H1 (cell line): ENCODE data around the gene ILKAP.

Source experiments
- CBX8 ChIP-seq: fragments of 300-800, 300-1000 bp; sonication (generic); IDR thresholded peaks from 2 replicates; pipeline ENCODE4 v1.7.1; 2016; ENCODE audit warnings: low read depth, low read length, borderline replicate concordance
- CHD1 ChIP-seq: IDR thresholded peaks from 2 replicates; pipeline ENCODE4 v1.6.1; 2012; ENCODE audit warnings: low read depth, low read length, improper control_type of control experiment
- FOSL1 ChIP-seq: IDR thresholded peaks from 2 replicates; pipeline ENCODE4 v1.6.1; 2011; ENCODE audit warnings: mild to moderate bottlenecking, low read depth, low read length, moderate library complexity; ENCODE audit not compliant: insufficient read depth
- MAX ChIP-seq: IDR thresholded peaks from 2 replicates; pipeline ENCODE4 v1.6.1; 2012; ENCODE audit warnings: inconsistent platforms
- POLR2A ChIP-seq, 2 experiments: IDR thresholded peaks; 1 replicate in 1 of 2; 2 replicates in 1 of 2; pipeline ENCODE4 v1.6.1; 2011; ENCODE audit warnings: low read depth in 2 of 2, low read length in 2 of 2, mild to moderate bottlenecking in 2 of 2; ENCODE audit errors: control extremely low read depth in 1 of 2
- SP1 ChIP-seq: IDR thresholded peaks from 2 replicates; pipeline ENCODE4 v1.6.1; 2011; ENCODE audit warnings: low read depth, low read length
- SRF ChIP-seq: IDR thresholded peaks from 2 replicates; pipeline ENCODE4 v1.6.1; 2011; ENCODE audit warnings: mild to moderate bottlenecking, low read depth, low read length, moderate library complexity
- TAF1 ChIP-seq: IDR thresholded peaks from 2 replicates; pipeline ENCODE4 v1.6.1; 2011; ENCODE audit warnings: mild to moderate bottlenecking, low read depth, low read length
- TBP ChIP-seq: IDR thresholded peaks from 2 replicates; pipeline ENCODE4 v1.6.1; 2011; ENCODE audit warnings: low read depth, low read length, improper control_type of control experiment
- TEAD4 ChIP-seq: IDR thresholded peaks from 2 replicates; pipeline ENCODE4 v1.6.1; 2012; ENCODE audit warnings: low read depth, low read length, inconsistent platforms, mixed read lengths
- ZNF274 ChIP-seq: IDR thresholded peaks from 2 replicates; pipeline ENCODE4 v1.7.0; 2012; ENCODE audit warnings: low read length, borderline replicate concordance; ENCODE audit errors: extremely low read depth
- TF ChIP-seq, protein P1 (sequence below), 3 experiments: IDR thresholded peaks; 1 replicate in 2 of 3; 2 replicates in 1 of 3; pipeline versions ENCODE4 v1.5.1 to v1.6.1; 2011; ENCODE audit warnings: low read length in 3 of 3, mild to moderate bottlenecking in 3 of 3, inconsistent platforms in 2 of 3, low read depth in 1 of 3, moderate library complexity in 1 of 3; ENCODE audit not compliant: insufficient read depth in 1 of 3; ENCODE audit errors: control extremely low read depth in 1 of 3
- TF ChIP-seq, protein P2 (sequence below): IDR thresholded peaks from 2 replicates; pipeline ENCODE4 v1.6.1; 2011; ENCODE audit warnings: low read depth, mild to moderate bottlenecking, low read length; ENCODE audit not compliant: insufficient read depth

- TF ChIP-seq POLR2A (IDR thresholded peaks at IDR 0.05; ENCODE audit: control extremely low read depth in 1 of 2, low read depth in 2 of 2, low read length in 2 of 2) (no peak), TBP (no peak), CBX8 (no peak), ZNF274 (no peak), MAX (no peak), TAF1 (no peak), SP1 (no peak), FOSL1 (no peak), TEAD4 (no peak), CHD1 (no peak), SRF (no peak)
- TF ChIP-seq, protein P1, sequence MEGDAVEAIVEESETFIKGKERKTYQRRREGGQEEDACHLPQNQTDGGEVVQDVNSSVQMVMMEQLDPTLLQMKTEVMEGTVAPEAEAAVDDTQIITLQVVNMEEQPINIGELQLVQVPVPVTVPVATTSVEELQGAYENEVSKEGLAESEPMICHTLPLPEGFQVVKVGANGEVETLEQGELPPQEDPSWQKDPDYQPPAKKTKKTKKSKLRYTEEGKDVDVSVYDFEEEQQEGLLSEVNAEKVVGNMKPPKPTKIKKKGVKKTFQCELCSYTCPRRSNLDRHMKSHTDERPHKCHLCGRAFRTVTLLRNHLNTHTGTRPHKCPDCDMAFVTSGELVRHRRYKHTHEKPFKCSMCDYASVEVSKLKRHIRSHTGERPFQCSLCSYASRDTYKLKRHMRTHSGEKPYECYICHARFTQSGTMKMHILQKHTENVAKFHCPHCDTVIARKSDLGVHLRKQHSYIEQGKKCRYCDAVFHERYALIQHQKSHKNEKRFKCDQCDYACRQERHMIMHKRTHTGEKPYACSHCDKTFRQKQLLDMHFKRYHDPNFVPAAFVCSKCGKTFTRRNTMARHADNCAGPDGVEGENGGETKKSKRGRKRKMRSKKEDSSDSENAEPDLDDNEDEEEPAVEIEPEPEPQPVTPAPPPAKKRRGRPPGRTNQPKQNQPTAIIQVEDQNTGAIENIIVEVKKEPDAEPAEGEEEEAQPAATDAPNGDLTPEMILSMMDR (IDR thresholded peaks at IDR 0.05; ENCODE audit: control extremely low read depth in 1 of 3, insufficient read depth in 1 of 3, low read depth in 1 of 3, low read length in 3 of 3): no peak
- TF ChIP-seq, protein P2, sequence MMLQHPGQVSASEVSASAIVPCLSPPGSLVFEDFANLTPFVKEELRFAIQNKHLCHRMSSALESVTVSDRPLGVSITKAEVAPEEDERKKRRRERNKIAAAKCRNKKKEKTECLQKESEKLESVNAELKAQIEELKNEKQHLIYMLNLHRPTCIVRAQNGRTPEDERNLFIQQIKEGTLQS: no peak
Observed at GRCh38 chr2:238150686-238151085, 52.8 kb downstream of the ILKAP start.
